Trophoblast cell (in vitro differentiated cells and primary cell): ENCODE data around the gene SIAH1.

Source experiments
- DNase-seq, 2 donors: peaks; one replicate each; pipeline ENCODE4 v3.0.0-alpha.2; 2016
- H2AFZ ChIP-seq: 2 replicates; pipeline ENCODE4 v1.6.1; 2013; ENCODE audit warnings: low read length, moderate library complexity, mild to moderate bottlenecking; ENCODE audit not compliant: insufficient read depth, poor library complexity
- H2AK5ac ChIP-seq: 2 replicates; pipeline ENCODE4 v1.6.1; 2013; ENCODE audit warnings: mild to moderate bottlenecking, low read length
- H2BK120ac ChIP-seq: 2 replicates; pipeline ENCODE4 v1.6.1; 2013; ENCODE audit warnings: low read length, mild to moderate bottlenecking, moderate library complexity; ENCODE audit not compliant: insufficient read depth, poor library complexity
- H2BK12ac ChIP-seq: 2 replicates; pipeline ENCODE4 v1.6.1; 2013; ENCODE audit warnings: mild to moderate bottlenecking, low read length, moderate library complexity
- H2BK5ac ChIP-seq: 2 replicates; pipeline ENCODE4 v1.6.1; 2013; ENCODE audit warnings: low read length, low read depth, moderate library complexity, mild to moderate bottlenecking; ENCODE audit not compliant: poor library complexity
- H3K14ac ChIP-seq: 2 replicates; pipeline ENCODE4 v1.6.1; 2013; ENCODE audit warnings: mild to moderate bottlenecking, low read length
- H3K18ac ChIP-seq: 2 replicates; pipeline ENCODE4 v1.6.1; 2013; ENCODE audit warnings: mild to moderate bottlenecking, low read length
- H3K23ac ChIP-seq: 2 replicates; pipeline ENCODE4 v1.6.1; 2013; ENCODE audit warnings: low read length
- H3K27ac ChIP-seq: 2 replicates; pipeline ENCODE4 v1.5.1; 2013; ENCODE audit warnings: low read depth, mild to moderate bottlenecking, inconsistent platforms, low read length, moderate library complexity
- H3K27me3 ChIP-seq: 2 replicates; pipeline ENCODE4 v1.6.1; 2013; ENCODE audit warnings: inconsistent platforms, mild to moderate bottlenecking, low read length, moderate library complexity; ENCODE audit not compliant: insufficient read depth
- H3K36me3 ChIP-seq, 2 experiments: 1 replicate in 1 of 2; 2 replicates in 1 of 2; pipeline ENCODE4 v1.6.1; 2013; ENCODE audit warnings: low read length in 2 of 2, mild to moderate bottlenecking in 2 of 2, moderate library complexity in 1 of 2; ENCODE audit not compliant: insufficient read depth in 2 of 2, control insufficient read depth in 1 of 2
- H3K4ac ChIP-seq: 2 replicates; pipeline ENCODE4 v1.6.1; 2013; ENCODE audit warnings: low read depth, mild to moderate bottlenecking, low read length, moderate library complexity
- H3K4me1 ChIP-seq, 2 experiments: 1 replicate in 1 of 2; 2 replicates in 1 of 2; pipeline ENCODE4 v1.6.1; 2013; ENCODE audit warnings: low read length in 2 of 2, mild to moderate bottlenecking in 2 of 2, moderate library complexity in 1 of 2; ENCODE audit not compliant: insufficient read depth in 2 of 2, control insufficient read depth in 1 of 2
- H3K4me2 ChIP-seq: 2 replicates; pipeline ENCODE4 v1.6.1; 2013; ENCODE audit warnings: inconsistent platforms, mild to moderate bottlenecking, low read length, moderate library complexity
- H3K4me3 ChIP-seq: 2 replicates; pipeline ENCODE4 v1.5.1; 2013; ENCODE audit warnings: mild to moderate bottlenecking, low read depth, low read length, inconsistent platforms
- H3K79me1 ChIP-seq: one replicate; pipeline ENCODE4 v1.6.1; 2013; ENCODE audit warnings: low read length
- H3K79me2 ChIP-seq: 2 replicates; pipeline ENCODE4 v1.6.1; 2013; ENCODE audit warnings: low read length, mild to moderate bottlenecking; ENCODE audit not compliant: control insufficient read depth, insufficient read depth, poor library complexity
- H3K9ac ChIP-seq: 2 replicates; pipeline ENCODE4 v1.6.1; 2013; ENCODE audit warnings: mild to moderate bottlenecking, low read length
- H3K9me3 ChIP-seq: 2 replicates; pipeline ENCODE4 v1.6.1; 2013; ENCODE audit warnings: low read depth, mild to moderate bottlenecking, control low read depth, inconsistent platforms, low read length; ENCODE audit not compliant: insufficient read depth
- H4K12ac ChIP-seq: 2 replicates; pipeline ENCODE4 v1.6.1; 2013; ENCODE audit warnings: low read depth, mild to moderate bottlenecking, low read length, moderate library complexity
- H4K8ac ChIP-seq: 2 replicates; pipeline ENCODE4 v1.6.1; 2013; ENCODE audit warnings: low read depth, mild to moderate bottlenecking, low read length, moderate library complexity
- H4K91ac ChIP-seq: one replicate; pipeline ENCODE4 v1.6.1; 2013; ENCODE audit warnings: low read depth, mild to moderate bottlenecking, low read length, moderate library complexity
- WGBS: extraction: QIAGEN DNeasy Blood & Tissue Kit; methylation state at CpG from one replicate; pipeline ENCODE4 v1.1.7; 2013; ENCODE audit warnings: missing lambda C conversion rate; ENCODE audit not compliant: insufficient read length, insufficient coverage; ENCODE audit errors: extremely low coverage; 5-methylcytosine and 5-hydroxymethylcytosine counted together

The SIAH1 gene

DNA sequence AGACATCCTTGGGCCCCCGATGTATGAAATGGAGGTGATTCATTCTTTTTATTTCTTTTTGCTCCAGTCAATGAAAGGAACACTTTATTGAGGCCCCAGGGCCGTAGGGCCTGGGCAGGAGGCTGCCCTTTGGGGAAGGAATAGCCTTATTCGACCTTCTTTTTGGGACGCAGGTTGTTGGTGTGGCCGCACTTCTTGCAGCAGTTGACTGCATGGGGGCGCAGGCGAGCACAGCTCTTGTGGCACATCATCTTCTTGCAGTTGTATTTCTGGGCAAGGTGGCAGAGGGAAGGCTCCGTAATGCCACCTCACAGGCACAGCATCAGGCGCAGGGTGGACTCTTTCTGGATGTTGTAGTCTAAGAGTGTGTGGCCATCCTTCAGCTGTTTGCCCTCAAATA is 50.9 kb downstream of the SIAH1 start:
- Histone ChIP-seq H3K79me1 (no peaks in the 10 kb centered on the region), H4K12ac (no peak overlapping the region), H3K27me3 (no peaks in the 10 kb centered on the region), H2BK5ac (no peak overlapping the region), H3K4ac (no peak overlapping the region), H3K4me1 (peaks cover 0 to 6% of the 10 kb centered on the region in 2 experiments), H2AK5ac (no peak overlapping the region), H3K14ac (no peak overlapping the region), H3K4me2 (no peak overlapping the region), H4K8ac (no peak overlapping the region), H2BK12ac (no peak overlapping the region), H3K36me3 (peaks cover 5 to 11% of the 10 kb centered on the region in 2 experiments), H3K23ac (no peak overlapping the region), H3K4me3 (no peak overlapping the region), H3K9me3 (no peaks in the 10 kb centered on the region), H3K79me2 (no peaks in the 10 kb centered on the region), H3K9ac (no peak overlapping the region), H2BK120ac (no peak overlapping the region), H3K18ac (no peak overlapping the region), H2AFZ (no peak overlapping the region), H4K91ac (no peak overlapping the region), H3K27ac (no peak overlapping the region)
- no CpG with 5 or more reads among the region's 9 CpGs for WGBS
- no peak for DNase-seq

DNA sequence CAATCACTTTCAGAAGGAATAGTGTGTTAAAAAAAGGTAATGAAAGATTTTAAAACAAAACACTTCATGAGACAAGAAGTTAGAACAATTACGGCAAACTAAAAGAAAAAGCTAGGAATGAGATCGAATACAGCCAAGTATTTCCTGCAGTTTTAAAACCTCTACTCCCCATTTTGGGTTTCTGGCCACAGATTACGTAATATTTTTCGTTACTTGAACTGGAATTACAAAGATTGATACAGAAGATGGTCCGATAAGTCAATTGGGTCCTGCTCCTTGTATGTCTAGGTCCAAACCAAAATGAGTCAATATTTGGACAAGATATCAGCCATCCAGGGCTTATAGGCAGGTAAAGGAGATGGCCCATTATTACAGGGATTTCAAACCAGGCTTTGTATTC is 52.2 kb downstream of the SIAH1 start:
- Histone ChIP-seq H2AFZ (no peak overlapping the region), H3K36me3 (peaks cover 5 to 13% of the 10 kb centered on the region in 2 experiments), H3K79me2 (no peaks in the 10 kb centered on the region), H4K12ac (no peak overlapping the region), H2BK12ac (no peak overlapping the region), H3K14ac (no peak overlapping the region), H3K18ac (no peak overlapping the region), H3K27ac (no peak overlapping the region), H3K9ac (no peak overlapping the region), H2BK120ac (no peak overlapping the region), H3K79me1 (no peaks in the 10 kb centered on the region), H2BK5ac (no peak overlapping the region), H4K91ac (no peak overlapping the region), H3K4ac (no peak overlapping the region), H4K8ac (no peak overlapping the region), H3K4me3 (no peak overlapping the region), H2AK5ac (no peak overlapping the region), H3K4me2 (no peak overlapping the region), H3K27me3 (no peaks in the 10 kb centered on the region), H3K9me3 (no peaks in the 10 kb centered on the region), H3K23ac (no peak overlapping the region), H3K4me1 (peaks cover 0 to 6% of the 10 kb centered on the region in 2 experiments)
- WGBS = no CpG with 5 or more reads among the region's 5 CpGs
- no peak for DNase-seq

DNA sequence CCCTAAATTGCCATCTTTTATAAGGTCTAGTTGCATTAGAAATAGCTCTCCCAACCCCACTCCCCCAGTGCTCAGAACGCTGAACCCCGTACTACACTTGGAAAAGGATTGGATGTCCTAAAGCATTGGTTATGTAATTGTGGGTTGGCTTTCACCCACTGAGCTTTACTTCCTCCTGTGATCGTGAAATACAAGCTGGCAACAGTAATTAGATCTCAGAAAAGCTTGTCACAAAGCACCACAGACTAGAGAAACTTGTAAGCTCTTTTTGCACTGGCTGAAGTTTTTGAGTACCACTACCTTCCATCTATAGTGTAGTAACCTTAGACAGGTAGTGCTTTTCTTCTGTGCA is 54.4 kb downstream of the SIAH1 start:
- H2AK5ac ChIP-seq = no peak overlapping the region
- H4K91ac ChIP-seq = no peak overlapping the region
- no peak overlapping the region for H3K4me3 ChIP-seq
- no peak overlapping the region for H3K14ac ChIP-seq
- peaks cover 5 to 13% of the 10 kb centered on the region in 2 experiments for H3K36me3 ChIP-seq
- H3K18ac ChIP-seq = no peak overlapping the region
- DNase-seq = no peak
- H2BK12ac ChIP-seq = no peak overlapping the region
- no peak overlapping the region for H3K4me2 ChIP-seq
- no peak overlapping the region for H3K9ac ChIP-seq
- no peak overlapping the region for H3K27ac ChIP-seq
- no peak overlapping the region for H3K4ac ChIP-seq
- no peak overlapping the region for H4K8ac ChIP-seq
- no peak overlapping the region for H2BK5ac ChIP-seq
- H3K27me3 ChIP-seq = no peaks in the 10 kb centered on the region
- no peak overlapping the region for H3K23ac ChIP-seq
- no peaks in the 10 kb centered on the region for H3K79me2 ChIP-seq
- no peak overlapping the region for H4K12ac ChIP-seq
- H2BK120ac ChIP-seq = no peak overlapping the region
- H2AFZ ChIP-seq = no peak overlapping the region
- H3K9me3 ChIP-seq = no peaks in the 10 kb centered on the region
- no peaks in the 10 kb centered on the region for H3K79me1 ChIP-seq
- WGBS = no CpG with 5 or more reads among the region's 3 CpGs
- peaks cover 0 to 3% of the 10 kb centered on the region in 2 experiments for H3K4me1 ChIP-seq

DNA sequence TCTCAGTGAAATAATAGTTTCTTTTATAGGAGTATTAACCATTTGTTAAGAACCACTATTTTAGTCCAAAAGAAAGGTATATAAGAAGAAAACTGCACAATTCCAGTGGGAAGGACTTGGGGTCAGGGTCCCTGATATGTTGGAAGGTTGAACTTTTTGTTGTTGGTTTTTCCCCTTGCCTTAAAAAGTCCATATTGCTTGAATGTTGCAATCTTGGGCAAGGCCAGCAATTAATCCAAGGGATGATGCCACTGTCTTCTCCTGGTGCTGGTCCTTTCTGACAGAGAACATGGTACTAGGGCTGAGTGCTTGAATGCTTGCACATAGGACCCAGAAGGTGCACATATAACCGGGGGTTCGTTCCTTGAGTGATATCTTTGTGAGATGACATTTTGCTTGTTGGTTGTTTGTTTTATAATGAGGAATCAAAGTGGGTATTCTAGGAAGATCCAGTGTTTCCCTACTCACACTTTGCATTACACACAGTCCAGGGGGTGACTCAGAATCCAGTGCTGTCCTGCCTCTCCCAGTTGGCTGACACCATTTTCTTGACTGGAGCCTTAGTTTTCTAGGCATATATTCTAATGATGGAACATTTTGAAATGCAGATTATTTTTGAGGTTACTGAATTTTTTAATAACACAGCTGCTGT is 54.9 kb downstream of the SIAH1 start:
- Histone ChIP-seq H3K27ac (no peak overlapping the region), H3K9me3 (no peaks in the 10 kb centered on the region), H3K9ac (no peak overlapping the region), H3K14ac (no peak overlapping the region), H2BK120ac (no peak overlapping the region), H3K18ac (no peak overlapping the region), H3K79me1 (no peaks in the 10 kb centered on the region), H4K12ac (no peak overlapping the region), H3K36me3 (peaks cover 5 to 13% of the 10 kb centered on the region in 2 experiments), H2BK12ac (no peak overlapping the region), H3K4me1 (peaks cover 0 to 3% of the 10 kb centered on the region in 2 experiments), H2BK5ac (no peak overlapping the region), H4K8ac (no peak overlapping the region), H2AK5ac (no peak overlapping the region), H2AFZ (no peak overlapping the region), H3K27me3 (no peaks in the 10 kb centered on the region), H3K4me2 (no peak overlapping the region), H4K91ac (no peak overlapping the region), H3K4me3 (no peak overlapping the region), H3K4ac (no peak overlapping the region), H3K79me2 (no peaks in the 10 kb centered on the region), H3K23ac (no peak overlapping the region)
- DNase-seq = no peak
- WGBS = no CpG with 5 or more reads among the region's 2 CpGs
